ENCODE results near the gene KCNQ2.
A peak's percentile ranks its signal among the peaks of the same experiment; 100 is the strongest.

KCNQ2 gene

GRCh38 chr20:63471002-63471716, 1.3 kb downstream of the KCNQ2 start:
- DNase-seq (ENCODE audit: low spot score) = no peak

- DNase-seq (ENCODE audit: low spot score) = no peak
Observed at GRCh38 chr20:63470410-63470809, 2.0 kb downstream of the KCNQ2 start.

DNA sequence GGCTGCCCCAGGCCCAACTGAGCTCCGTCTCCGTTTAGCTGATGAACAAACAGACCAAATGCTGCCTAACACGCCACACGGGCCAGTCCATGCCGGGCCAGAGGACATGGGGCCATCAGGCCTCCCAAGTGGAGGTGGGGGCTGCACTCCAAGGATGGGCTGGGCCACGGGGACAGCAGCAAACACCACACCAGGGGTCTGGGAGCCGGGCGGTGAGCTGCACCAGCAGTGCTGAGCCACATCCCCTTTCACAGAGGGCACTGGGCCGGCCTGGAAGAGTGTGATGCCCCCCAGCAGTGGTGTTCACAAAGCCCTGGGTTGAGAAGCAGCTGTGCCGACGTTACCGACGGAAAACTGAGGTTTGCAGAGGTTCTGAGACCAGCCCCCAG, 2.7 kb downstream of the KCNQ2 start:
- no peak for DNase-seq (ENCODE audit: low spot score)

GRCh38 chr20:63469019-63469712, 3.3 kb downstream of the KCNQ2 start:
- DNase-seq (ENCODE audit: low spot score) = no peak

- DNase-seq (ENCODE audit: low spot score) = no peak
Observed at GRCh38 chr20:63468421-63468820, 4.0 kb downstream of the KCNQ2 start.

DNA sequence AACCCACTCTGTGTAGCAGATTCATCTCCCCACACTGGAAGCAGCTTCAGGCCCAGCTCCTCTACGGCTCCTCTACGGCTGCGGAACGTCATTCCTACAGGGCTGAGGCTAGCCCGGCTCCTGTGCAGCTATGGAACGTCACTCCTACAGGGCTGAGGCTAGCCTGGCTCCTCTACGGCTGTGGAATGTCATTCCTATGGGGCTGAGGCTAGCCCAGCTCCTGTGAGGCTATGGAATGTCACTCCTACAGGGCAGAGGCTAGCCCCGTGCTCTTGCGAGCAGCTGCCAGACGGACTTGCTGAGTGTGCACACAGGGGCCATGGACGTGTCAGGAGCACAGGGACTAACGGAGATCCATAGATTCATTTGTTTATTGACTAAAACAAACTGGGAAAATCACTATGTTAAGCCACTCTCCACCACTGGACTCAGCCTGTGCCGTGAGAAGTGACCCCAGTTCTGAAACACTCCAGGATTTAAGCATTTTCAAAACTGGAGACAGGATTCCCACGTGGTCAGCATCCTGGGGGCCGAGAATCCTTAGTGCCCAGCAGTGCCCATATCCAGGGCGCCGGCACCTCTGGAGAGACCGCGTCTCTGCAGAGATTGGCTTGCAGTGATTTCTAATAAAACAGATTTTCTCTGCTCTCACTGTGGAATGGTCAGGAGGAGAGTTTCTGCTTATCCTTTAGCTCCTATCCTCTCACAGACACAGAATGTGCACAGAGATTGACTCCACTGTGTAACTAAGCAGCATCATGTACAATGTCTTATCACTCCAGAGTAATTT, 5.0 kb downstream of the KCNQ2 start:
- DNase-seq (ENCODE audit: low spot score) = no peak

GRCh38 chr20:63466861-63467260, 5.6 kb downstream of the KCNQ2 start:
- no peak for DNase-seq (ENCODE audit: low spot score)

DNA sequence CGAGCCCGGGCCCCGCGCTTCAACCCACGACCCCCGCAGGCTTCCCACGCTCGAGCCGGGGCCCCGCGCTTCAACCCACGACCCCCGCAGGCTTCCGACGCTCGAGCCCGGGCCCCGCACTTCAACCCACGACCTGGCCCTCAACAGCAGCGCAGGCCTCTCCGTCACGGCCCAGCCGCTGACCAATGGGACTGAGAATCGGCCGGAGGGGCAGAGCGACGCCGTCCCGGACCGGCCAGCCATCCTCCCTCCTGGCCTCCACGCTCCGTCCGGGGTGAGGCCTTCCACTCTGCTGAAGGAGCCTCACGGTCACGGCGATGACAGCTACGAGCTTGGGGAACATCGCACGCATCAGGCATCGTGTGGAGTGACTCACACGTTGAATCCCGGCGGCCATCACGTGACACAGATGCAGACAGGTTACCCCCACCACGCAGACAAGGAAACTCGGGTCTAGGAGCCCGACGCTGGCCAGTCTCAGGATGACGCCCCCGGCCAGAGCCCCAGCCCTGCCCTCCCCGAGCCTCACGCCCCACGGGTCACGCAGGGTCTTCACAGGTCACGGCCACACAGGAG, 6.1 kb downstream of the KCNQ2 start:
- DNase-seq (ENCODE audit: low spot score) = no peak

DNA sequence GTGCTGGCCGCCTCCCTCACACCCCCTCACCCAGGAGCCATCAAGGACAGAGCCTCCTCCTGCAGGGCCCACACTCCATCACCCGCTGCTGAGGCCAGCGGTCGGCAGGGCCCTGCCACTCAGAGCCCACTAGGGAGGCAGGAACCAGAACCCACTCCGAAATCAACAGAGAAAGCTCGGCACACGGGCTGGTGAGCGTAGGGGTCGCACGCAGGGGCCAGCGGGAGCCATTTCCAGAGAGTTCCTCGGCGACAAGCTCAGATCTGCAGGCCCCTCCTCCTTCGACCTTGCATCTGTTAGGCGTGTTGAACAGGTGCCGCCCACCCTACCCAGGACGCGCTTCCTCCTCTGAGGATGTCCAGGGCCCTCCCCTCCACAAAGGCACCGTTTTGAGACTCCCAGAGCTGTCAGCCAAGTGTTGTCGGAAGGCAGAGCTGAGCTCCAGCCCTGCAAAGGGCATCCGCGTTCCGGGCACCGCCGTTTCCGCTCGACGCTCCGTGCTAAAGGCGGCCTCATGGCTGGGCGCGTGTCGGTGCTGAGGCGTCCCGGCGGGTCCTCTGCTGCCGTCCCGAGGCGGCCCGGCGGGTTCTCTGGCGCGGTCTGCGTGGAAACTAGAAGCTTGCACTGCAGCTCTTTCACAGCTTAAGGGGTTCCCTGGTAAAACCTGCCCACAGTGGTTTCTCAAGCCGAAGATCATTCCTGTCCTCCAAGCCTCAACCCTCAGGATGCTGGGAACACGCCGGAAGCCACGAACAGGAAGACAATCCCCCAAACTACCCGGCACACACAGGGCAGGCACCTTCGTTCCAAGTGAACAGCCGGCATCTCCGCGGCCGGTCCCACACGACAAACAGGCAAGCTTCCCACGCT, 6.8 kb downstream of the KCNQ2 start:
- DNase-seq (ENCODE audit: low spot score) = no peak

GRCh38 chr20:63464289-63464635, 8.2 kb downstream of the KCNQ2 start:
- no peak for DNase-seq (ENCODE audit: low spot score)

DNA sequence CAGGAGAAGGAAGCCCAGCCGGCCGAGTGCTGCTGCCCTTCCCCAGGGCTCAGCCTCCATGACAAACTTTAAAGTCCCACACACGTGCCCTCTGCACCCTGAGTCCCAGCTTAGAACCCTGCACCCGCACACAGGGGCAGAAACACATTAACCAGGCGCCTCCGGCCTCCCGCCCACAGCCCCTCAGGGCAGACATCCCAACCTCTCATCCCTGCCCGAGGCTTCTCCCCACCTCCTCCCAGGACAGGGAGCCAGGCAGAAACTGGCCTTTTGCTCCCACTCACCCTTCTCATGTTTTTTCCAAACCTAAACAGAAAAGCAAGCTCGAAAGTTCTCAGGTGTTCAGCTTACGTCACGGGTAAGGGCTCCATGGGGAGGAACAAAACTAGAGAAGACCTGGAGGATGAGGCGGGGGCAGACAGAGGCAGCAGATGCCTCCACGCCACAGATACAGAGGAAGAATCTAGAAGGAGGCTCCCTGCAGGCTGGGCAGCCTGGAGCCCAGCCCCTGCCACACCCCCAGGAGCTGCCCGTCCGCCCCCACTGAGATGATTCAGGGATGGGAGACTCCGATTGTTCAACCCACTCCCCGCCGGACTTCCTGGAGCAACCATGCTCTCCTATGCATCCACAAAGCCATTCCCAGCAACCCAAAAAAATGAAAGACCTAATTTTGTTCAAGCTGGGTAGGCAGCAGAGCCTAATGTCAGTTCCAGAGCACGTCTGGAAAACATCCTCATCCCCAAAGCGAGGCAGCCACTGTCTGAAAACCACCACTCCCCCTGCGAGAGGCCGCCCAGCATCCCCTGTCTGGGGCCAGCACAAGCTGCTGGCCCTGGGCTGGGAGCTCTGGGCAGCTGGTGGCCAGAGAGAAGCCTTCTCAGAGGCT, 8.8 kb downstream of the KCNQ2 start:
- DNase-seq (ENCODE audit: low spot score) = no peak

GRCh38 chr20:63462244-63462643, 10.2 kb downstream of the KCNQ2 start:
- DNase-seq (ENCODE audit: low spot score) = no peak

- DNase-seq (ENCODE audit: low spot score) = peak; percentile 91
Observed at GRCh38 chr20:63461104-63461763, 11.2 kb downstream of the KCNQ2 start.

- no peak for DNase-seq (ENCODE audit: low spot score)
Observed at GRCh38 chr20:63459070-63459380, 13.4 kb downstream of the KCNQ2 start.

GRCh38 chr20:63458170-63459069, 14.0 kb downstream of the KCNQ2 start:
- DNase-seq (ENCODE audit: low spot score) = no peak

DNA sequence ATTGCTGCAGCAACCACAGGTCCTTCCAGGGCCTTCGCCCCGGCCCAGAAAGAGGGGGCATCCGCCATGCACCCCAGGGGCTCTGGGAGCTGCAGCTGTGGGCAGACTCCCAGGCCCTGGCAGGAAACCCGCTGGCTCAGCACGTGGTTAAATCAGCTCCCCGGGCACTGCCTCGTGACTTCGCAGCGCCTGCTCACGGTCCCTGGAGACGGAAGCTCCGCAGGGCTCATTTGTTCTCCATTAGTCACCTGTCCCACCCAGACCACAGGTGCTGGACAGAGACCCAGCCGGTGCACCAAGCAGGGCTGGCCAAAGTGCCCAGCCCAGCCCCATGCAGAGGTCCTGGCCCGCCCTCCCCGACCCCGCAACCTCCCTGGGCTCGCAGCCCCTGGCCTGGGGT, 14.7 kb downstream of the KCNQ2 start:
- no peak for DNase-seq (ENCODE audit: low spot score)

DNA sequence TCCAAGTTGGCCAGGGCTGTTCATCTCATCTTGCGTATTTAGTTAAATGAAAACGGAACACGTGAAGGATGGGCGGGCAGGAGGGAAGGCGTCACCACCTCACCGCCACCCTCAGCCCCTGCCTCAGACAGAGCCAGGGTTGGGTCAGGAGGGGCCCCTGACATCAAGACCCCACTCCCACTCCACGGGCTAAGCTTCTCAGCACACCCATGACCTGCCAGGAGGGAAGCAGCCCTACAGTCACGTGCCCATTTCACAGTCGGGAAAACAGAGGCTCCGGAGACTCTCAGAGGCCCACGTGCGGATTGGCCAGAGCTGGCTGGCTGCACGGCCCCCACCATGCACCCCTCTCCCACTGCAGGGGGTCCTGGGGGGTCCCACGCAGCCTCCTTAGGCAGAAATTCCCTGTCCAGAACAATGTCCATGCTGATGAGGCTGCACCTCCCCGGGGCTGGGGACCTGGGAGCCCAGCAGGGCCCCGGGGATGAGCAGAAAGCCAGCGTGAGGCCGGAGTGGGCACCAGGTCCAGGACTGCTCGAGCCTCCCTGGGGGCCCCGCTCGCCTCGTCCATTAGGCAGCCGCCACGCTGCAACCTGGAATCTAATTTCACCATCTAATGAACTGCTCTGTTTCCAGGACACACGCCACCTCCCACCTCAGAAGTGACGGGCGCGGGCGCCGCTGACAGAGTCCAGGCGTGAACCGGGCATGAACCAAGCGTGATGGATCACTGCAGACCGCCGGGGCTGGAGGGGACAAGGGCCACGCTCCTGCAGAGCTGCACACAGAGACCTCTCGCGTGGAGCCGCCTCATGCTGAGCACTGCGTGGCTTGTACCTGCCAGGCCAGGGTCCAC, 15.8 kb downstream of the KCNQ2 start:
- DNase-seq (ENCODE audit: low spot score) = no peak

DNA sequence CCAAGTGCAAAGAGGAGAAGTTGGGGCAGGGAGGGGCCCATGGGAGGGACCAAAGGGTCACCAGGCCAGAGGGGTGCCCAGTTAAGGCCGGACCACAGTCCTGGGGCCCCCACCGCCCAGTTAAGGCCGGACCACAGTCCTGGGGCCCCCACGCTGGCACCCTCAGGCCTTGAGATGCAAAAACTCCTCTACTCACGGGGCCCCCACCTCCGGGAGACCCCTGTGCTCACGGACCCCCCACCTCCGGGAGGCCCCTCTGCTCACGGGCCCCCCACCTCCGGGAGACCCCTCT, 16.9 kb downstream of the KCNQ2 start:
- no peak for DNase-seq (ENCODE audit: low spot score)

Data from iPS-NIHi11 (cell line).